GM12878 (cell line): ENCODE data around the gene PGC. TPM values are rescaled to one million over a fixed set of nuclear protein-coding genes. Genes with fewer than 3 reads are reported as not detected.

ENCODE experiments used
- ATAC-seq: fragments of 200-7000 bp; cut with Tn5 transposase; 3 replicates; pipeline ENCODE4 v1.9.1; 2020; ENCODE audit warnings: mild to moderate bottlenecking, moderate library complexity
- BruUV-seq: library from RNA; stranded (reverse); fragments of 400-500 nt; replicated peaks from 2 replicates; lab custom pipeline; 2021; lab: Mats Ljungman, UMichigan
- CTCF ChIA-PET: fragments of 300-600 bp; sonication (Branson Sonifier 250); formaldehyde crosslinking; extraction: SDS; loops from one replicate; lab custom pipeline; 2021; ENCODE audit warnings: inconsistent platforms; lab: Yijun Ruan, JAX
- POLR2A ChIA-PET: fragments of 350-600 bp; formaldehyde crosslinking; extraction: SDS; loops from one replicate; lab custom pipeline; 2021; ENCODE audit warnings: inconsistent platforms; lab: Charles Lee
- RAD21 ChIA-PET: fragments of 300-600 bp; sonication (Branson Sonifier 250); formaldehyde crosslinking; loops from one replicate; lab custom pipeline; 2023; ENCODE audit warnings: antibody characterized with exemption; ENCODE audit not compliant: unreplicated experiment; lab: Charles Lee
- SMC1A ChIA-PET: fragments of 300-600 bp; sonication (Branson Sonifier 250); formaldehyde crosslinking; loops from one replicate; lab custom pipeline; 2023; ENCODE audit not compliant: unreplicated experiment, uncharacterized antibody; lab: Charles Lee
- DNase-seq: peaks from one replicate; pipeline ENCODE4 v3.0.0-alpha.2; 2011; ENCODE audit warnings: low read depth, low spot score
- FAIRE-seq: peaks from 3 replicates; lab custom pipeline; 2011; peaks lifted over from hg19 to GRCh38; lab: Jason Lieb, UNC
- H2AFZ ChIP-seq: 2 replicates; pipeline ENCODE4 v1.6.0; 2011; ENCODE audit warnings: low read depth, low read length, control low read depth; ENCODE audit not compliant: control insufficient read depth
- H3K27ac ChIP-seq: 2 replicates; pipeline ENCODE4 v1.5.1; 2011; ENCODE audit warnings: control low read depth; ENCODE audit not compliant: control insufficient read depth, insufficient read depth
- H3K27me3 ChIP-seq, 2 experiments: replicated peaks in 1 of 2; 2 replicates each; pipeline versions ENCODE4 v1.6.0 to v1.6.1; 2011; ENCODE audit warnings: low read length in 1 of 2; ENCODE audit not compliant: control insufficient read depth in 2 of 2, insufficient read depth in 2 of 2
- H3K36me3 ChIP-seq, 2 experiments: 2 replicates each; pipeline ENCODE4 v1.5.1; 2011; ENCODE audit warnings: low read length in 1 of 2; ENCODE audit not compliant: control insufficient read depth in 2 of 2, insufficient read depth in 2 of 2
- H3K4me1 ChIP-seq: 2 replicates; pipeline ENCODE4 v1.6.1; 2011; ENCODE audit warnings: mild to moderate bottlenecking, low read length, moderate library complexity, mixed read lengths; ENCODE audit not compliant: control insufficient read depth, insufficient read depth
- H3K4me2 ChIP-seq: 2 replicates; pipeline ENCODE4 v1.6.0; 2011; ENCODE audit warnings: control low read depth; ENCODE audit not compliant: control insufficient read depth, insufficient read depth
- H3K4me3 ChIP-seq: fragments of 200-600 bp; sonication (generic); 2 replicates; pipeline ENCODE4 v1.5.1; 2016
- H3K79me2 ChIP-seq: 2 replicates; pipeline ENCODE4 v1.6.0; 2011; ENCODE audit warnings: low read length; ENCODE audit not compliant: control insufficient read depth, insufficient read depth
- H3K9ac ChIP-seq: 2 replicates; pipeline ENCODE4 v1.8.0; 2011; ENCODE audit warnings: low read length, control low read depth, mixed read lengths; ENCODE audit not compliant: control insufficient read depth, insufficient read depth
- H3K9me3 ChIP-seq: replicated peaks from 3 replicates; pipeline ENCODE4 v1.5.1; 2011; ENCODE audit warnings: mild to moderate bottlenecking, low read length; ENCODE audit not compliant: control insufficient read depth, insufficient read depth
- H4K20me1 ChIP-seq: 2 replicates; pipeline ENCODE4 v1.6.0; 2011; ENCODE audit not compliant: control insufficient read depth, insufficient read depth
- BMI1 ChIP-seq: fragments of 450-650 bp; IDR thresholded peaks from 2 replicates; pipeline ENCODE4 v1.6.1; 2016; ENCODE audit warnings: mild to moderate bottlenecking, moderate library complexity, borderline replicate concordance
- CREM ChIP-seq: IDR thresholded peaks from 2 replicates; pipeline ENCODE4 v1.6.1; 2014; ENCODE audit warnings: antibody characterized with exemption, low read depth
- HDAC6 ChIP-seq: fragments of 200-600 bp; sonication (generic); IDR thresholded peaks from one replicate; pipeline ENCODE4 v1.8.0; 2017; ENCODE audit warnings: antibody characterized with exemption; ENCODE audit not compliant: unreplicated experiment
- MYB ChIP-seq: fragments of 150-350 bp; IDR thresholded peaks from 2 replicates; pipeline ENCODE4 v1.6.1; 2014; ENCODE audit warnings: mild to moderate bottlenecking, low read depth, low read length, borderline replicate concordance
- POLR2A ChIP-seq: IDR thresholded peaks from 2 replicates; pipeline ENCODE4 v1.6.1; 2011; ENCODE audit warnings: low read depth, mild to moderate bottlenecking, low read length
- SUZ12 ChIP-seq: fragments of 200-600 bp; sonication (generic); IDR thresholded peaks from one replicate; pipeline ENCODE4 v1.6.1; 2018; ENCODE audit warnings: antibody characterized with exemption, mild to moderate bottlenecking; ENCODE audit not compliant: unreplicated experiment
- ZBED1 ChIP-seq: IDR thresholded peaks from 2 replicates; pipeline ENCODE4 v1.6.1; 2016; ENCODE audit warnings: borderline replicate concordance
- WGBS: methylation state at CpG from one replicate; pipeline ENCODE4 v1.1.6; 2016; ENCODE audit warnings: low lambda C conversion rate; ENCODE audit not compliant: insufficient replicate concordance, insufficient coverage; ENCODE audit errors: missing lambda C conversion rate; 5-methylcytosine and 5-hydroxymethylcytosine counted together
- in situ Hi-C: fragments of 300-500 bp; cut with MboI; formaldehyde crosslinking; loops from 9 replicates; pipeline ENCODE4 v1.14.3; 2018; ENCODE audit warnings: mixed read lengths
- intact Hi-C: fragments of 100-400 bp; cut with micrococcal nuclease; formaldehyde crosslinking; loops from one replicate; pipeline ENCODE4 v1.14.2; 2022; ENCODE audit not compliant: unreplicated experiment
- polyA plus RNA-seq, 11 experiments: library from polyadenylated mRNA; depleted of rRNA in 4 of 11; unstranded in 6 of 11; stranded (reverse) in 5 of 11; fragments of >200 nt; fragmentation: Nextera tagmentation in 4 of 11; fragmentation: Illumina TruSeq in 1 of 11; extraction: Ambion mirVana in 4 of 11; extraction: Trizol in 1 of 11; gene quantifications; 1 replicate in 1 of 11; 2 replicates in 10 of 11; pipeline versions ENCODE4 v1.2.1 to v1.2.3, GENCODE V29; 2011 to 2016; ENCODE audit warnings: inconsistent platforms in 2 of 11, missing spikeins in 2 of 11, low read depth in 1 of 11
- total RNA-seq, 4 experiments: library from RNA; depleted of rRNA in 3 of 4; stranded (reverse); fragments of >200 nt in 3 of 4; fragmentation: Illumina TruSeq in 1 of 4; extraction: Trizol in 1 of 4; gene quantifications; 2 replicates each; pipeline versions ENCODE4 v1.2.1 to v1.2.3, GENCODE V29; 2013 to 2021

PGC gene
- total and polyA plus RNA-seq, 10 of the 15 experiments (the other 5 are each of a cell fraction or from before 2014, with no cell fraction given) = 0.26 TPM; not detected in 9

GRCh38 chr6:41704656-41705310 is 42.4 kb downstream of the PGC start:
- Histone ChIP-seq H3K4me1 (peaks cover 63% of the 10 kb centered on the region), H2AFZ (no peak overlapping the region), H3K9ac (peak overlapping the region; percentile 99), H3K4me3 (peak overlapping the region; percentile 85), H3K27ac (peak overlapping the region; percentile 99), H4K20me1 (no peaks in the 10 kb centered on the region; the same call in 1 of the 2 replicates), H3K4me2 (peak overlapping the region; percentile 99), H3K27me3 (no peaks in the 10 kb centered on the region), H3K79me2 (peaks cover 86% of the 10 kb centered on the region), H3K9me3 (no peaks in the 10 kb centered on the region), H3K36me3 (peaks cover 10 to 20% of the 10 kb centered on the region in 2 experiments)
- WGBS = 3% methylated on average over 5 of the region's 5 CpGs
- BruUV-seq = no TSS peak
- no peak for TF ChIP-seq SUZ12
- TF ChIP-seq BMI1 = 0 out of 2 replicates have a peak, but pooled peaks have one; percentile 36
- no peak for TF ChIP-seq CREM
- 0 out of 2 replicates have a peak, but pooled peaks have one; percentile 20 for TF ChIP-seq ZBED1
- no peak for TF ChIP-seq HDAC6
- peak; percentile 80 for TF ChIP-seq POLR2A
- no peak for TF ChIP-seq MYB
- ChIA-PET CTCF (interaction anchor here (0.6 to 4.6 kb wide), 20 partner anchors 9 to 531 kb away, joined by 3 to 87 read pairs (median 7); no protein-coding TSS in a partner anchor), RAD21 (interaction anchor here (0.6 to 6.3 kb wide), 11 partner anchors 11 to 371 kb away, joined by 3 to 185 read pairs (median 7); partner anchors contain the start of gene TFEB), POLR2A (interaction anchor here (0.5 to 6.1 kb wide), 7 partner anchors 9 to 371 kb away, joined by 3 to 210 read pairs (median 4); partner anchors contain the start of gene TFEB), SMC1A (interaction anchor here (1.0 to 7.2 kb wide), 8 partner anchors 10 to 372 kb away, joined by 3 to 168 read pairs (median 7); no protein-coding TSS in a partner anchor)
- in situ Hi-C loops (no loop called here), intact Hi-C loops (loop anchor here (5.0 to 10.0 kb wide), 2 partner anchors 73 to 340 kb away; partner anchors contain the start of gene FRS3)
- DNase-seq (no peak), ATAC-seq (peak; percentile 4), FAIRE-seq (peak; percentile 74)
